Ovary (tissue), 3 donors: ENCODE results near the gene PIAS1.

Experiments
- CTCF ChIP-seq, 3 donors: fragments of 450-650 bp in 2 of 3; fragments of 200-600 bp in 1 of 3; IDR thresholded peaks; one replicate each; pipeline versions ENCODE4 v1.5.1 to v1.8.0; 2016 to 2022; ENCODE audit warnings: antibody characterized with exemption in 3 of 3, mild to moderate bottlenecking in 1 of 3
- EP300 ChIP-seq: sonication (generic); formaldehyde crosslinking; IDR thresholded peaks from one replicate; pipeline ENCODE4 v1.6.1; 2017; ENCODE audit warnings: antibody characterized with exemption
- POLR2A ChIP-seq: fragments of 450-650 bp; IDR thresholded peaks from one replicate; pipeline ENCODE4 v1.6.1; 2017; ENCODE audit warnings: antibody characterized with exemption, mild to moderate bottlenecking, moderate library complexity
- donor health status: DM: no; HTN: no; CAD: no.

DNA sequence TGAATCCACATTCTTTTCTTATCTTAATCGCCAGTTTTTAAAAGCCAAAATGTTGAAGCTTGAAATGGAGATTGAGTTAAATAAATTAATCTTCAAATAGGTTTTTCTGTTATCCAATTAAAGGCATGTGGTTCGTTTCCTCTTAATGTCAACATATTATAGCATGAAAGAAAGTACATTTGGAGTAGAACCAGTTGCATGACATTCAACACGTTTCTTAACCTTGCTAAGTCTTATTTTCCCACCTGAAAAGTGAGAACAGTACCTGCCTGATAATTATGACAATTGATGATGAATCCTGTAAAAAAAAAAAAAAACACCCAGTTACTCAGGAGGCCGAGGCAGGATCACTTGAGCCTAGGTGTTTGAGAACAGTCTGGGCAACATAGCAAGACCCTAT, 29.3 kb downstream of the PIAS1 start:
- TF ChIP-seq CTCF (IDR thresholded peaks at IDR 0.05): no peak
- no peak for TF ChIP-seq POLR2A
- TF ChIP-seq EP300: no peak
